Neural progenitor cell (in vitro differentiated cells): Measurements from ENCODE around the gene ALKBH4. TPM values are rescaled to one million over a fixed set of nuclear protein-coding genes. Genes with fewer than 3 reads are reported as not detected.

ENCODE experiments used
- DNase-seq: peaks from one replicate; pipeline ENCODE4 v3.0.0-alpha.2; 2016; ENCODE audit warnings: low spot score
- H2AFZ ChIP-seq: fragments of 200-600 bp; sonication (generic); replicated peaks from 2 replicates; pipeline ENCODE4 v1.6.1; 2016; ENCODE audit warnings: antibody characterized with exemption
- H3F3A ChIP-seq: fragments of 200-600 bp; sonication (generic); 2 replicates; pipeline ENCODE4 v1.6.1; 2016; ENCODE audit warnings: antibody characterized with exemption, low read depth
- H3K27ac ChIP-seq: fragments of 200-600 bp; sonication (generic); 2 replicates; pipeline ENCODE4 v1.5.1; 2016; ENCODE audit warnings: mild to moderate bottlenecking
- H3K27me3 ChIP-seq: fragments of 200-600 bp; sonication (generic); 2 replicates; pipeline ENCODE4 v1.6.1; 2016; ENCODE audit warnings: mild to moderate bottlenecking, moderate library complexity
- H3K36me3 ChIP-seq: fragments of 200-600 bp; sonication (generic); 2 replicates; pipeline ENCODE4 v1.5.1; 2016
- H3K4me1 ChIP-seq: fragments of 200-600 bp; sonication (generic); 2 replicates; pipeline ENCODE4 v1.6.1; 2016; ENCODE audit warnings: mixed run types
- H3K4me2 ChIP-seq: fragments of 200-600 bp; sonication (generic); 2 replicates; pipeline ENCODE4 v1.6.1; 2016
- H3K4me3 ChIP-seq: fragments of 200-600 bp; sonication (generic); 2 replicates; pipeline ENCODE4 v1.5.1; 2016
- H3K79me2 ChIP-seq: fragments of 200-600 bp; sonication (generic); 2 replicates; pipeline ENCODE4 v1.6.1; 2016; ENCODE audit warnings: low read depth
- H3K9ac ChIP-seq: fragments of 200-600 bp; sonication (generic); 2 replicates; pipeline ENCODE4 v1.6.1; 2016
- H3K9me3 ChIP-seq: fragments of 200-600 bp; sonication (generic); 2 replicates; pipeline ENCODE4 v1.5.1; 2016; ENCODE audit warnings: low read depth
- H4K20me1 ChIP-seq: fragments of 200-600 bp; sonication (generic); 2 replicates; pipeline ENCODE4 v1.6.1; 2016; ENCODE audit warnings: low read depth
- H3K27ac Mint-ChIP-seq: 3 replicates; pipeline ENCODE4 v1.8.0; 2021; ENCODE audit warnings: mixed read lengths
- H3K27me3 Mint-ChIP-seq: 2 replicates; pipeline ENCODE4 v1.8.0; 2022; ENCODE audit warnings: low read depth, mild to moderate bottlenecking, inconsistent platforms, moderate library complexity, mixed read lengths; ENCODE audit not compliant: insufficient read depth
- H3K36me3 Mint-ChIP-seq: 3 replicates; pipeline ENCODE4 v1.8.0; 2021; ENCODE audit warnings: mixed read lengths
- H3K4me1 Mint-ChIP-seq: 3 replicates; pipeline ENCODE4 v1.8.0; 2021; ENCODE audit warnings: mixed read lengths
- H3K4me3 Mint-ChIP-seq: 3 replicates; pipeline ENCODE4 v1.8.0; 2021; ENCODE audit warnings: mild to moderate bottlenecking, moderate library complexity, mixed read lengths
- H3K9me3 Mint-ChIP-seq: 3 replicates; pipeline ENCODE4 v1.8.0; 2020; ENCODE audit warnings: mixed read lengths
- EZH2 ChIP-seq: fragments of 200-600 bp; sonication (generic); IDR thresholded peaks from 2 replicates; pipeline ENCODE4 v1.6.1; 2017; ENCODE audit warnings: antibody characterized with exemption, mild to moderate bottlenecking, moderate library complexity
- EZH2phosphoT487 ChIP-seq: fragments of 200-600 bp; sonication (generic); IDR thresholded peaks from 2 replicates; pipeline ENCODE4 v1.6.1; 2017; ENCODE audit warnings: antibody characterized with exemption
- total RNA-seq: library from RNA; depleted of rRNA; stranded (reverse); fragments of >200 nt; gene quantifications from 2 replicates; pipeline ENCODE4 v1.2.3, GENCODE V29; 2015; ENCODE audit warnings: low replicate concordance
- TF ChIP-seq, protein P1 (sequence below): fragments of 200-600 bp; sonication (generic); IDR thresholded peaks from 2 replicates; pipeline ENCODE4 v1.5.1; 2017; ENCODE audit warnings: antibody characterized with exemption, mild to moderate bottlenecking

The ALKBH4 gene
- total RNA-seq, 1 donor from 2014 or later: 6.5 TPM

DNA sequence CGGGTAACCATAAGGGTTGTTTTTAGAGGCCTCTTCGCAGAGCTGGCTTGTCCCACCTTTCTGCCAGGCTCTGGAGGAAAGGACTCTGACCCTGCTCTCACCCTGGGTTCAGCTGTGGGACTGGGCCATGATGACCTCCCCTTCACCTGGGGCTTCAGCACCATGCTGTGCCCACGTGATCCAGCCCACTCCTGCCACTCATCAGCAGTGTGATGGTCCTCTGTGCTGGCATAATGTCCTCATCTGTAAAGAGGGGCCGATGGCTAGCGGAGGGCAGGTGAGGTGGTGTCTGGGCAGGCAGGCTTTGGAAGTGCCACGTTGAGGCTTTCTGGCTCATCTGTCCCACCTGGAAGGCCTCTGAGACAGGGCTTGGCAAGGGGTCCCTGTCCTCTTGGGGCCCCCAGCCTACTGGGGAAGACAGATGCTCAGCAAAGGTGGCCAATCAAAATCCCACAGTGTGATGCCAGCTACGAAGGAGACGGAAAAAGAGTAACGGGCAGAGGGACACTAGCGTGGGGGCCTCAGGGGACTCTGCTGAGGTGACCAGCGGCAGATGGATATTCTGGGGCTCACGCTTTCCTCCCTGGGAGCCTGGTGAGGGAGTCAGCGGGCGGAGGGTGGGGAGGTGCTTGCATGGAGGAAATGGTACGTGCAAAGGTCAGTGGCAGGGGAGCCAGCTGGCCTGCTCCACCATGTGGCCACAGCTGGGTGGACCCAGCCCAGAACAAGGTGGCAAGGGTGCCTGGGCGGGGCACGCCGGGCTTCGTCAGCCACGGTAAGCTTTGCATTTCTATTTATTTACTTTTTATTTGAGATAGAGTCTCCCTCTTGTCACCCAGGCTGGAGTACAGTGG, 5.5 kb upstream of the ALKBH4 start:
- Histone ChIP-seq H3K9me3 (no peaks in the 10 kb centered on the region), H4K20me1 (peaks cover 9% of the 10 kb centered on the region), H3K27ac (no peak overlapping the region), H3K4me3 (no peak overlapping the region), H3K4me1 (no peaks in the 10 kb centered on the region), H3K36me3 (no peaks in the 10 kb centered on the region), H3F3A (no peaks in the 10 kb centered on the region), H3K27me3 (no peaks in the 10 kb centered on the region), H3K4me2 (no peak overlapping the region), H2AFZ (no peak overlapping the region), H3K79me2 (no peaks in the 10 kb centered on the region), H3K9ac (no peak overlapping the region)
- Mint-ChIP-seq H3K9me3 (no peaks in the 10 kb centered on the region), H3K27me3 (no peaks in the 10 kb centered on the region), H3K4me3 (no peak overlapping the region), H3K36me3 (peaks cover 8% of the 10 kb centered on the region), H3K4me1 (peaks cover 11% of the 10 kb centered on the region), H3K27ac (no peak overlapping the region)
- DNase-seq: no peak
- TF ChIP-seq, protein P1, sequence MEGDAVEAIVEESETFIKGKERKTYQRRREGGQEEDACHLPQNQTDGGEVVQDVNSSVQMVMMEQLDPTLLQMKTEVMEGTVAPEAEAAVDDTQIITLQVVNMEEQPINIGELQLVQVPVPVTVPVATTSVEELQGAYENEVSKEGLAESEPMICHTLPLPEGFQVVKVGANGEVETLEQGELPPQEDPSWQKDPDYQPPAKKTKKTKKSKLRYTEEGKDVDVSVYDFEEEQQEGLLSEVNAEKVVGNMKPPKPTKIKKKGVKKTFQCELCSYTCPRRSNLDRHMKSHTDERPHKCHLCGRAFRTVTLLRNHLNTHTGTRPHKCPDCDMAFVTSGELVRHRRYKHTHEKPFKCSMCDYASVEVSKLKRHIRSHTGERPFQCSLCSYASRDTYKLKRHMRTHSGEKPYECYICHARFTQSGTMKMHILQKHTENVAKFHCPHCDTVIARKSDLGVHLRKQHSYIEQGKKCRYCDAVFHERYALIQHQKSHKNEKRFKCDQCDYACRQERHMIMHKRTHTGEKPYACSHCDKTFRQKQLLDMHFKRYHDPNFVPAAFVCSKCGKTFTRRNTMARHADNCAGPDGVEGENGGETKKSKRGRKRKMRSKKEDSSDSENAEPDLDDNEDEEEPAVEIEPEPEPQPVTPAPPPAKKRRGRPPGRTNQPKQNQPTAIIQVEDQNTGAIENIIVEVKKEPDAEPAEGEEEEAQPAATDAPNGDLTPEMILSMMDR: no peak
- TF ChIP-seq EZH2phosphoT487 (no peak), EZH2 (no peak)

DNA sequence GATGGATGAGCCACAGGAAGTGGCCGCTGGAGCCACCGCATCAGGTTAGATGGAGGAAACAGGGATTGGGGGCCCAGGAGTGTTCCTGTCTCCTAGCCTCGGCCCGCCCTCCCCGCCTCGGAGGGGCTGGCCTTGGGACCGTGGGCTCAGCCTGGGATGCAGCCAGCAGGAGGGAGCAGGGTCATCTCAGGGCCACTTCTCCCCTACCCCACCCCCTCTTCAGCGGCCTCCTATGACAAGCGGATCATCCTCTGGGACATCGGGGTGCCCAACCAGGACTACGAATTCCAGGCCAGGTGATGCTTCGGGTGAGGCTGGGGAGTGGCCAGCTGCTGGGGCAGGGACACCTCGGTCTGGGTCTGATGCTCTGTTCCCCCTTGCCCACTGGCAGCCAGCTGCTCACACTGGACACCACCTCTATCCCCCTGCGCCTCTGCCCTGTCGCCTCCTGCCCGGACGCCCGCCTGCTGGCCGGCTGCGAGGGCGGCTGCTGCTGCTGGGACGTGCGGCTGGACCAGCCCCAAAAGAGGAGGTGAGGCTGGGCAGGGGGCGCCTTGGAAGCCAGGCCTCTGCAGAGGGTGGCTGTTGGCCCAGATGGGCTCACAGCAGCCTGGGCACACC, 4.8 kb upstream of the ALKBH4 start:
- Mint-ChIP-seq H3K27ac (no peak overlapping the region), H3K4me3 (no peak overlapping the region), H3K27me3 (no peaks in the 10 kb centered on the region), H3K4me1 (peaks cover 11% of the 10 kb centered on the region), H3K9me3 (no peaks in the 10 kb centered on the region), H3K36me3 (peaks cover 8% of the 10 kb centered on the region)
- no peak overlapping the region for H2AFZ ChIP-seq
- H3K4me1 ChIP-seq: no peaks in the 10 kb centered on the region
- no peak overlapping the region for H3K9ac ChIP-seq
- H3K4me2 ChIP-seq: no peak overlapping the region
- DNase-seq: no peak
- H4K20me1 ChIP-seq: peaks cover 9% of the 10 kb centered on the region
- H3K4me3 ChIP-seq: no peak overlapping the region
- no peaks in the 10 kb centered on the region for H3K36me3 ChIP-seq
- H3K9me3 ChIP-seq: no peaks in the 10 kb centered on the region
- peaks cover under 1% of the 10 kb centered on the region for H3K79me2 ChIP-seq
- H3K27ac ChIP-seq: no peak overlapping the region
- H3F3A ChIP-seq: no peaks in the 10 kb centered on the region
- TF ChIP-seq EZH2: no peak
- TF ChIP-seq, protein P1: no peak
- TF ChIP-seq EZH2phosphoT487: no peak
- H3K27me3 ChIP-seq: no peaks in the 10 kb centered on the region

DNA sequence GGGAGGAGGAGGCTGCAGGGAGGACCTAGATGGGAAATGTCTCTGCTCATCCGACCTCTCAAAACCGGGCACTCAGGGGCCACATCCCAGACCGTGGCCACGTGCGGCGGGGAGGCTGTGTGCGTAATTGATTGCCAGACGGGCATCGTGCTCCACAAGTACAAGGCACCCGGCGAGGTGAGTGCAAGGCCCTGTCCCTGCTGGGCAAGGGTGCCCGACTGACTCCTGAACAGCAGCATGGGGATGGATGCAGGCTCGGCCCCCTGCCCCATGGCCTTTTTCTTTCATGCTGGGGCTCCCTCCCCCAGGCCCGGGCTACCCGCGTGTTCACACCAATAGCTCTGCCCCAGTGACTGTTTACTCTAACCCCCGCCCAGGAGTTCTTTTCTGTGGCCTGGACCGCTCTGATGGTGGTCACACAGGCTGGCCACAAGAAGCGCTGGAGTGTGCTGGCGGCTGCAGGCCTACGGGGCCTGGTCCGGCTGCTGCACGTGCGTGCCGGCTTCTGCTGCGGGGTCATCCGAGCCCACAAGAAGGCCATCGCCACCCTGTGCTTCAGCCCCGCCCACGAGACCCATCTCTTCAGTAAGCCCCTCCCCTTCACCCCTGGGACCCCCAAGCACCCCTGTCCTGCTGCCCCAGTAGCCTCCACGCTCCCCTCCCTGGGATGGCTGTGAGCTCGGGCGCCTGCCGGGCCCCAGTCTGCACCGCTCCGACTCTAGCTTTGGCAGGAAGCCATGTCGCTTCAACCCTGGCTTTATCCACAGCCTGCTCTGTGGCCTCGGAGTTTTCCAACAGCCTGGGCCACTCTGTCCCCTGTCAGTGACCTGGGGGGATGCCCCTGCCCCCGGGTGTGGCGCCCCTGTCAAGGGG, 4.1 kb upstream of the ALKBH4 start:
- Histone ChIP-seq H3F3A (no peaks in the 10 kb centered on the region), H3K36me3 (no peaks in the 10 kb centered on the region), H3K4me3 (no peak overlapping the region), H3K9me3 (no peaks in the 10 kb centered on the region), H3K9ac (no peak overlapping the region), H3K27ac (no peak overlapping the region), H4K20me1 (peaks cover 8% of the 10 kb centered on the region), H2AFZ (no peak overlapping the region), H3K4me1 (no peaks in the 10 kb centered on the region), H3K4me2 (no peak overlapping the region), H3K79me2 (peaks cover 8% of the 10 kb centered on the region), H3K27me3 (no peaks in the 10 kb centered on the region)
- Mint-ChIP-seq H3K9me3 (no peaks in the 10 kb centered on the region), H3K27ac (no peak overlapping the region), H3K27me3 (no peaks in the 10 kb centered on the region), H3K4me3 (no peak overlapping the region), H3K4me1 (peaks cover 18% of the 10 kb centered on the region), H3K36me3 (peaks cover 8% of the 10 kb centered on the region)
- no peak for TF ChIP-seq EZH2
- no peak for TF ChIP-seq EZH2phosphoT487
- TF ChIP-seq, protein P1: no peak
- no peak for DNase-seq
